Ishikawa (cell line): Measurements from ENCODE around the gene LPIN2.

Source experiments
- CREB1 ChIP-seq: IDR thresholded peaks from 2 replicates; pipeline ENCODE4 v1.6.1; 2012; ENCODE audit warnings: low read depth
- NFIC ChIP-seq: IDR thresholded peaks from 2 replicates; pipeline ENCODE4 v1.6.1; 2012
- RAD21 ChIP-seq: IDR thresholded peaks from 2 replicates; pipeline ENCODE4 v1.6.1; 2012; ENCODE audit warnings: low read depth
- TCF12 ChIP-seq: IDR thresholded peaks from 2 replicates; pipeline ENCODE4 v1.6.1; 2012; ENCODE audit warnings: low read depth
- TF ChIP-seq, protein P1 (sequence below): IDR thresholded peaks from 2 replicates; pipeline ENCODE4 v1.6.1; 2012; ENCODE audit warnings: low read depth, mild to moderate bottlenecking
- TF ChIP-seq, protein P2 (sequence below): IDR thresholded peaks from 2 replicates; pipeline ENCODE4 v1.6.1; 2012

DNA sequence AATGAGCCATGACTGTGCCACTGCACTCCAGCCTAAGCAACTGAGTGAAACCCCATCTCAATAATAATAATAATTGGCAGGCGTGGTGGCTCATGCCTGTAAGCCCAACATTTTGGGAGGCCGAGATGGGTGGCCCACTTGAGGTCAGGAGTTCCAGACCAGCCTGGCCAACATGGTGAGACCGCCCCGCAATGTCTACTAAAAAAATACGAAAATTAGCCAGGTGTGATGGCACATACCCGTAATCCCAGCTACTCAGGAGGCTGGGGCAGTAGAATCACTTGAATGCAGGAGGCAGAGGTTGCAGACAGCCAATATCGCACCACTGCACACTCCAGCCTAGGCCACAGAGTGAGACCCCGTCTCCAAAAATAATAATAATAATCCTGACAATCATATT is 27.9 kb upstream of the LPIN2 start:
- TF ChIP-seq, protein P1, sequence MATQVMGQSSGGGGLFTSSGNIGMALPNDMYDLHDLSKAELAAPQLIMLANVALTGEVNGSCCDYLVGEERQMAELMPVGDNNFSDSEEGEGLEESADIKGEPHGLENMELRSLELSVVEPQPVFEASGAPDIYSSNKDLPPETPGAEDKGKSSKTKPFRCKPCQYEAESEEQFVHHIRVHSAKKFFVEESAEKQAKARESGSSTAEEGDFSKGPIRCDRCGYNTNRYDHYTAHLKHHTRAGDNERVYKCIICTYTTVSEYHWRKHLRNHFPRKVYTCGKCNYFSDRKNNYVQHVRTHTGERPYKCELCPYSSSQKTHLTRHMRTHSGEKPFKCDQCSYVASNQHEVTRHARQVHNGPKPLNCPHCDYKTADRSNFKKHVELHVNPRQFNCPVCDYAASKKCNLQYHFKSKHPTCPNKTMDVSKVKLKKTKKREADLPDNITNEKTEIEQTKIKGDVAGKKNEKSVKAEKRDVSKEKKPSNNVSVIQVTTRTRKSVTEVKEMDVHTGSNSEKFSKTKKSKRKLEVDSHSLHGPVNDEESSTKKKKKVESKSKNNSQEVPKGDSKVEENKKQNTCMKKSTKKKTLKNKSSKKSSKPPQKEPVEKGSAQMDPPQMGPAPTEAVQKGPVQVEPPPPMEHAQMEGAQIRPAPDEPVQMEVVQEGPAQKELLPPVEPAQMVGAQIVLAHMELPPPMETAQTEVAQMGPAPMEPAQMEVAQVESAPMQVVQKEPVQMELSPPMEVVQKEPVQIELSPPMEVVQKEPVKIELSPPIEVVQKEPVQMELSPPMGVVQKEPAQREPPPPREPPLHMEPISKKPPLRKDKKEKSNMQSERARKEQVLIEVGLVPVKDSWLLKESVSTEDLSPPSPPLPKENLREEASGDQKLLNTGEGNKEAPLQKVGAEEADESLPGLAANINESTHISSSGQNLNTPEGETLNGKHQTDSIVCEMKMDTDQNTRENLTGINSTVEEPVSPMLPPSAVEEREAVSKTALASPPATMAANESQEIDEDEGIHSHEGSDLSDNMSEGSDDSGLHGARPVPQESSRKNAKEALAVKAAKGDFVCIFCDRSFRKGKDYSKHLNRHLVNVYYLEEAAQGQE: no peak
- no peak for TF ChIP-seq NFIC
- TF ChIP-seq RAD21: no peak
- TF ChIP-seq CREB1: no peak
- TF ChIP-seq, protein P2, sequence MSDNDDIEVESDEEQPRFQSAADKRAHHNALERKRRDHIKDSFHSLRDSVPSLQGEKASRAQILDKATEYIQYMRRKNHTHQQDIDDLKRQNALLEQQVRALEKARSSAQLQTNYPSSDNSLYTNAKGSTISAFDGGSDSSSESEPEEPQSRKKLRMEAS: no peak
- TF ChIP-seq TCF12: no peak
